LNCAP (cell line): ENCODE measurements around the gene CCNL1.
A peak's percentile ranks its signal among the peaks of the same experiment; 100 is the strongest.

Experiments
- CTCF ChIP-seq: fragments of 450-650 bp; IDR thresholded peaks from 2 replicates; pipeline ENCODE4 v1.5.1; 2017; ENCODE audit warnings: mild to moderate bottlenecking

The CCNL1 gene

DNA sequence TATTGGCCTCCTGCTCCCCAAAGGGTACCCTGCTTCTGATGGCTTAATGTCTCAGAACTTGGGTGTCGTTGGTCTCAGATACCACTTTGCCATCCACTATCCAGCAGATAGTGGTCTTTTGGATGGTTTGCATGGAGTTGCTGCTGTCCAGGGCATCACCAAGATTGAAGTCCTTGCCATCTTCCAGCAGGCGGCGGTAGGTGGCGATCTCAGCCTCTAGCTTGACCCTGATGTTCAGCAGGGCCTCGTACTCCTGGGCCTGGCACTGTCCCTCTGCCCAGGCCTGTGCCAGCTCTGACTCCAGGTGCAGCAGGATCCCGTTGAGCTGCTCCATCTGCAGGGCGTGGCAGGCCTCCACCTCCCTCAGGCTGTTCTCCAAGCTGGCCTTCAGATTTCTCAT lies 2.7 kb upstream of the CCNL1 start:
- peak; percentile 18; the same call in 1 of the 2 replicates for TF ChIP-seq CTCF

GRCh38 chr3:157160658-157161424 lies 894 bp upstream of the CCNL1 start:
- no peak for TF ChIP-seq CTCF

- TF ChIP-seq CTCF, result peak; percentile 20; the same call in 1 of the 2 replicates
Observed at GRCh38 chr3:157159037-157159761, 748 bp downstream of the CCNL1 start.

- no peak for TF ChIP-seq CTCF
Observed at GRCh38 chr3:157157836-157158235, 2.1 kb downstream of the CCNL1 start.

GRCh38 chr3:157156837-157157635 lies 2.9 kb downstream of the CCNL1 start:
- no peak for TF ChIP-seq CTCF

DNA sequence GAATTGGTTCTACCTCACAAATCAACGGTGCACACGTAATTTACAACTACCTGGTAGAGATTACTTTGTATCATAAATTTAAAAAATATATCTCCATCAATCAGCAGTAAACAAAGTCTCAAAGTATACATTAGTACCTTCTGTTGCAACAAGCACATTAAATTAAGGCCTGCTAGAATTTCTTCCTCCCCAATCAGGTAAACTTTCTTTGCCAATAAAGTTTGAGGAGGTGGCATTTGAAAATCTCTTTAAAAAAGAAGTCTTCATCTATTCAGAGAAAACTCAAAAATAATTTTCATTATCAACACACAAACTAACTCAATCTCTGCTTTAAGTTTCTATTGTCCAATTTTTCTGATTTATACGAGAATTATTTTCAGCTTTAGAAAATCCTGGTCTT lies 4.4 kb downstream of the CCNL1 start:
- no peak for TF ChIP-seq CTCF

- no peak for TF ChIP-seq CTCF
Observed at GRCh38 chr3:157154563-157155330, 5.2 kb downstream of the CCNL1 start.
